Stimulated activated CD4-positive, alpha-beta T cell treated with anti-CD3 and anti-CD28 coated beads, Interleukin-4, amount 100 ng/mL, for 24 hours (primary cell): ENCODE results near the gene MAP6D1.
"Not testable (repeated sequence)": the region's sequence is repeated elsewhere in the genome, so short reads cannot be mapped to it uniquely, and the experiment has no call there.

Source experiments
- DNase-seq: peaks from one replicate; pipeline ENCODE4 v3.0.0-alpha.2; 2020

Gene MAP6D1

DNA sequence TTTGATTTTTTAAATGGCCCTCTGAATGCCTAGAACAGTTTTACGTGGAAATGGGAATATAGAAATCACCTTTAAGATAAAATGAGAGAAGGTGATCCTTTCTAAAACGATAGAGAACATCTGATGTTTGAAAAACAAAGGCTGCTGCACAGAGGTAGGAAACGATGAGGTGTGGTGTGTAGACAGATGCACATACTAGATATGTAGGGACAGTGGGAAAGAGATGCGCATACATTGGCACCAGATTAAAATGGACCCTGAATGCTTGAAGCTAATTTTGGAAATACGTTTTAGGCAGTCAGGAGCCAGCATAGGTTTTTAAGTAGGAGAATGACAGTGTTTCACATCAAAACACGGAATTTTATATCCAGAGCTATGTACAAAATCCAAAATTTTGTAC lies 29.0 kb downstream of the MAP6D1 start:
- DNase-seq = no peak

DNA sequence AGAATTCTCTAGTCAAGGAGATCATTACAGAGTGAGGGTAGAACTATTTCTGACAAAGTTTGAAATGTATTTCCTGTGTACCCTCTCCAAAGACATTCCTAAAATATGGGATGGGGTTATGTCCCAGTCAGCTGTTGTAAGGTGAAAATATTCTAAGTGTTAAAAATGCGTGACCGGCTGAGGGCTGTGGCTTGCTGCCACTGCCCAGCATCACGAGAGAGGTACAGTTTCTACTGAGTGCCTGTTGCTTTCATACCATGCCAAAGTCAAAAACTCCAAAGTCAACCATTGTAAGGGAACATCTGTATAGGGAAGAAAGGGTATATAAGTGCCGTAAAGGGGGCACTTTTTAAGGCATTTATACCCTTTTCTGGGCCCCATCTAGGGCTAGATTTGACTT lies 30.9 kb downstream of the MAP6D1 start:
- DNase-seq = no peak

DNA sequence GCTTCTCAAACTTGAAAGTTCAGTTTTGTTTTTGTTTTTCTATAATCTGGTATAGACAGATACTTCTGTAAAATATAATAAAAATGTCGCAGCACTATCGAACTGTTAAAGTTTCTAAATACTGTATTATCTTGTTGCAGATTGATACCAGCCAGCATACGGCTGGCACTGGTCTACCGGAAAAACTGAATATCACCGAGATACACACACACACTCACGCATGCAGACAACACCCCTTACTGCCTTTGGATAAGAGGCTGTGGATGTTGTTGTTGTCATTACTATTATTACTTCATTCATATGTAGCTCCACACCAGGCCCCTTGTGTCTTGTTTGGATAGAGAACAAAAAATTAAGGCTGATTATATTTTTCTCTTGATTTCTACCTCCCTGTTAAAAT lies 32.4 kb downstream of the MAP6D1 start:
- no peak for DNase-seq

DNA sequence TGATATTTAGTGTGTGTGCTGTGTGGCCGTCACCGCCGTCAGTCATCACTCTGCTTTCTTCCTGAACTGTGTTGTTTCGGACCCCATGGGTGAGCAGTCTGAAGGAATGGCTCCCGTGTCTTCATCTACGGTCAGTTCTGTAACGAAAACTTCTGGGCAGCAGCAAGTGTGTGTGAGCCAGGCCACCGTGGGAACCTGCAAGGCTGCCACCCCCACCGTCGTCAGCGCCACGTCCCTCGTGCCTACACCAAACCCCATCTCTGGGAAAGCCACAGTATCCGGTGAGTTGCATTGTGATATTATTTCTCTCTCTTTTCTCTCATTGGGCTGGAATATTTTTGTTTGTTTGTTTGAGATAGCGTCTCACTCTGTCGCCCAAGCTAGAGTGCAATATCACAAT lies 34.7 kb downstream of the MAP6D1 start:
- no peak for DNase-seq

GRCh38 chr3:183789826-183790225 lies 35.6 kb downstream of the MAP6D1 start:
- DNase-seq = no peak

GRCh38 chr3:183784503-183784902 lies 40.9 kb downstream of the MAP6D1 start:
- DNase-seq = not testable (repeated sequence)

DNA sequence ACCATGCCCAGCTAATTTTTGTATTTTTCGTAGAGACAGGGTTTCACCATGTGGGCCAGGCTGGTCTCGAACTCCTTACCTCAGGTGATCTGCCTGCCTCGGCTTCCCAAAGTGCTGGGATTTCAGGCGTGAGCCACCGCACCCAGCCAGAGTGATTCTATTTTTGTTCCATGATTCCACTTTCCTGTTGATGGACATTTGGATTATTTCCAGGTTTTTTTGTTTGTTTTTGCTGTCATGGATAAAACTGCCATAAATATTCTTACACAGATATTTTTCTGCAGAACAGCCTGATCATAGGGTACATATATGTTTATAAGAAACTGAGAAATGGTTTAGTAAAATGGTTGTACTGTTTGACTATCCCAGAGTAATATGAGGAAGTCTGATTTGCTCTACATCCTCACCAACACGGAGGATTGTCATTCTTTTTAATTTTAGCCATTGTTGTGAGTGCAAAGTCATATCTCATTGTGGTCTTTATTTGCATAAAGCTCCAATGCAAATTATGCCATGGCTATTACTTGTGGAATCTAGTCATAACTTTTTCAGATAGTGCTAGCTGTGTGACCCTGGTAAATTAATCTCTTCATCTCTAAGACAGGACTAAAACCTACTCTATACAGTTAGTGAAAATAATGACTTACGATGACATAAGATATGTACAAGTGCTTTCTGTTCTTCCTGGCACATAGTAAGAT lies 42.7 kb downstream of the MAP6D1 start:
- no peak for DNase-seq

GRCh38 chr3:183781246-183781645 lies 44.1 kb downstream of the MAP6D1 start:
- no peak for DNase-seq

GRCh38 chr3:183779896-183780465 lies 45.4 kb downstream of the MAP6D1 start:
- DNase-seq = no peak

GRCh38 chr3:183777016-183777618 lies 48.3 kb downstream of the MAP6D1 start:
- DNase-seq = no peak

DNA sequence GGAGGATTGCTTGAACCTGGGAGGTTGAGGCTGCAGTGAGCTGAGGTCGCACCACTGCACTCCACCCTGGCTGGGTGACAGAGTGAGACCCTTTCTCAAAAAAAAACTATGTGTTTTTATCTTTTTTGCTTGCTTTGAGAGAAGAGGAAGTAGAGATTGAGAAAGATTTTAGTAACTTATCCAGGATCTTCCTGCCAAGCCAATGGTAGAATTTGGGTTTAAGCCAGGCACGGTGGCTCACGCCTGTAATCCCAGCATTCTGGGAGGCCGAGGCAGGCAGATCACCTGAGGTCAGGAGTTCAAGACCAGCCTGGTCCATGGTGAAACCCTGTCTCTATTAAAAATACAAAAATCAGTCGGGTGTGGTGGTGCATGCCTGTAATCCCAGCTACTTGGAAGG lies 48.9 kb downstream of the MAP6D1 start:
- not testable (repeated sequence) for DNase-seq

DNA sequence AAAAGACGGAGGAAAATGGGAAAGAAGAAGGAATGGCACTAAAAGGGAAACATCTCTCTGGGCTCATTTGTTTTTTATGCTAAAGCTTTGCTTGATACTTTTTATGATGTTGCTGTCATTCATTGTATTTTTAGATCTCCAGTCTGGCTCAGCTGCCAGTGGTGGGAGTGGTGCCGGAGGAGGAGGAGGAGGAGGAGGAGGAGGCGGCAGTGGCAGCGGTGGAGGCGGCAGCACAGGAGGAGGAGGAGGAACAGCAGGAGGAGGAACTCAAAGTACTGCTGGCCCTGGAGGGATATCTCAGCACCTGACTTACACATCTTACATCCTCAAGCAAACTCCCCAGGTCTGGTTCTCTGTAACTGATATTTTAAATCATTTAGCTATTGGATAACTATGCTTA lies 49.6 kb downstream of the MAP6D1 start:
- DNase-seq = no peak

GRCh38 chr3:183774631-183775030 lies 50.7 kb downstream of the MAP6D1 start:
- no peak for DNase-seq

- DNase-seq = no peak
Observed at GRCh38 chr3:183769453-183769852, 55.9 kb downstream of the MAP6D1 start.

GRCh38 chr3:183768114-183768513 lies 57.3 kb downstream of the MAP6D1 start:
- DNase-seq = no peak

DNA sequence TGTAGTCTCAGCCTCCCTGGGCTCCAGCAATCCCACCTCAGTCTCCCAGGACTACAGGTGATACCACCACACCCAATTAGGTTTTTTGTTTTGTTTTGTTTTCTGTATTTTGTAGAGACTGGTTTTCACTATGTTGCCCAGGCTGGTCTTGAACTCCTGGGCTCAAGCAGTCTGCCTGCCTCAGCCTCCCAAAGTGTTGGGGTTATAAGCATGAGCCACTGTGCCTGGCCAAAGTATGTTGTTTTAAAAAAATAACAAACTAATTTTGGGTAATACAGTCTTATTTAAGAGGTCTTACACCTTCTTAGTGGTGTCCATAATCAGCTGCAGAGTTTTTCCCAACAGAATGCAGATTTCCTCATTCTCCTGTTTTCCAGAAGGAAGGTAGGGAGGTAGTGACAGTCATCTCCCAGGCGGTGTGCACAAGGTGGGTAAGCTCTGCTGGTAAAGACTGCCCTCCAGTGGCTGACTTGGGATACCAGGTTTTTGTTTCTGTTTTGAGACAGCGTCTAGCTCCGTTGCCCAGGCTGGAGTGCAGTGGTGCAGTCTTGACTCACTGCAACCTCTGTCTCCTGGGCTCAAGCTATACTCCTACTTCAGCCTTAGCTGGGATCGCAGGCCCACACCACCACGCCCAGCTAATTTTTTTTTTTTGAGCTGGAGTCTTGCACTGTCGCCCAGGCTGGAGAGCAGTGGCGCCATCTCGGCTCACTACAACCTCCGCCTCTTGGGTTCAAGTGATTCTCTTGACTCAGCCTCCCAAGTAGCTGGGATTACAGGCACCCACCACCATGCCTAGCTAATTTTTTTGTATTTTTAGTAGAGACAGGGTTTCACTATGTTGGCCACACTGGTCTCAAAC lies 58.4 kb downstream of the MAP6D1 start:
- peak; percentile 79 for DNase-seq

GRCh38 chr3:183766107-183766506 lies 59.3 kb downstream of the MAP6D1 start:
- DNase-seq = no peak
